OCI-M2 (cell line): ENCODE data around the gene RND2.
"Not testable (repeated sequence)": the region's sequence is repeated elsewhere in the genome, so short reads cannot be mapped to it uniquely, and the experiment has no call there.

Experiments
- DNase-seq: peaks from one replicate; lab custom pipeline; 2025; ENCODE audit not compliant: unreplicated experiment; lab: John Stamatoyannopoulos, UW

RND2 gene

GRCh38 chr17:43026595-43026994, 1.6 kb downstream of the RND2 start:
- no peak for DNase-seq

- no peak for DNase-seq
These were observed 2.3 kb downstream of the RND2 start for GRCh38 chr17:43027091-43028032.

DNA sequence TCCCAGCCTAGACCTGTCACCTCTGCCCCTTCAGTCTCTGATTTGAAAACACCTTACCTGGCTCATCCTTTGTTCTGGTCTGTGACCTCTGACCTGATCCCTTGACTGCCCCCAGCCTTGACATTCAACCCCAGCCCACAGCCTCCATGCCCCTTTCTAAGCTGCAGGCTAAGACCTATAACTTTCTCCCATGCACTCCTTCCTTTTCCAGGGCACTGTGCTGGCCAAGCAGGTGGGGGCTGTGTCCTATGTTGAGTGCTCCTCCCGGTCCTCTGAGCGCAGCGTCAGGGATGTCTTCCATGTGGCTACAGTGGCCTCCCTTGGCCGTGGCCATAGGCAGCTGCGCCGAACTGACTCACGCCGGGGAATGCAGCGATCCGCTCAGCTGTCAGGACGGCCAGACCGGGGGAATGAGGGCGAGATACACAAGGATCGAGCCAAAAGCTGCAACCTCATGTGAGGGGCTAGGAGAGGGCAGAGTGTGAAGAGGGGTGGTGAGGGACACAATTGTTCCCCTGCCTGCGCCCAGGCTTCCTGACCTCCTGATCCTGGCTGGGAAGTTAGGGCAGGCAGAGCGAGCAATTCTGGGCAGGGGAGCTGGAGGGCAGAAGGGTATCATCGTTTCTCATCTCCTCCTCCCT, 3.3 kb downstream of the RND2 start:
- no peak for DNase-seq

- no peak for DNase-seq
These were observed 5.2 kb downstream of the RND2 start for GRCh38 chr17:43030137-43030767.

DNA sequence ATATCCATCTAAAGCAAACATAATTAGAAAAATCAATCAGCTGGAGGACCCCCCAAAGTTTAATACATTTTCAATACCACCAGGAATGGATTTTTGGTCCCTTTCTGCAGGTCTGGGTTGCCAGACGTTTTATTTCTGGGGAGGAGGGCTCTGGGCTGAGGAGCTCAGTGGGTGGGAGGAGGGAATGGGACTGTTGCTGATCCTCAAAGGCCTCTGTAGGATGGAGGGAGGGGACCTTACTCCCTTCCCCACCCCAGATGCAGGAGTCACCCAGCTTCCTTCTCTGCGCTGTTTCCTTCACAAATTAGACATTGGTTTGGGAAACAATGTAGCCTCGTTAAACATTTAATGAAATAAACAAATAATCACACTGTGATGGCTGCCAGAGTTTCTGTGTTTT, 6.6 kb downstream of the RND2 start:
- DNase-seq = no peak

DNA sequence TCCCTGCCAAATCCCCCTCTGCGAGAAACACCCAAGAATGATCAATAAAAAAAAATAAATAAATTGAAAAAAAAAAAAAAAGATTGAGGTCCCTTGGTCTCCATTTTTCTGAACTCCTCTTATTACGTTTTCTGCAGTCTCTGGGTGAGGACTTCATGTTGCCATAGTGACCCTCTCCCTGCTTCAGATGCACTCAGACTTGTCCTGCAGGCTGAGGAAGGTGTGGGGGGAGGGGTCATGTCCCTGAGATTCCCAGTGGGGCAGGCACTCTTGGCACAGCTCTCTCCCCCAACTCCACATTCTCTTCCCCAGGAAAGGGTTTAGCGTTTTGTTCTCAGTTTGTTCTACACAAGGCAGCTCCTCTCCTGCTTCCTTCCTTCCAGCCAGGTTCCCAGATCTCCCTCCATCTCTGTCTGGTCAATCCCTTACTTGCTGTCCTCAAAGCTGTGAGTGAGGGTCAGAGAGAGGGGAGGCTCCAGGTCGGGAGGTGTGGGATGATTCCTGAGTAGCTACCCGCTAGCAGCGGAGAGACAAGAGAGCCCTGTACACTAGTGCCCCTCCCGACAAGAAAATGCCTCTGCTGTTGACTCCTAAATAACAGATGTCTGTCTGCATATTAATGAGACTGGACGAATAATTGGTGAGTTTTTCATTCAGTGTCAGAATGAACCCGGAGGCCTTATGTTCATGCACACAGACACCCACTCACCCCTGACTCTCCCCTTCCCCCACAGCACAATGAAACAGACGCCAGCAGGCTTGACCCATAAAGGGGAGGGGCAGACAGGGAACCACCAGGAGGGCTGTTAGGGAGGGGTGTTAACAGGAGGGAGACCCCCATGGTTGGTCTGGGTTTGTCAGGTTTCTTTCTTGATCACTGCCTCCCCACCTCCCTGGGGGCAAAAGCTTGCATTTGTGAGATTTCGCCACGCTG, 9.2 kb downstream of the RND2 start:
- DNase-seq = no peak

DNA sequence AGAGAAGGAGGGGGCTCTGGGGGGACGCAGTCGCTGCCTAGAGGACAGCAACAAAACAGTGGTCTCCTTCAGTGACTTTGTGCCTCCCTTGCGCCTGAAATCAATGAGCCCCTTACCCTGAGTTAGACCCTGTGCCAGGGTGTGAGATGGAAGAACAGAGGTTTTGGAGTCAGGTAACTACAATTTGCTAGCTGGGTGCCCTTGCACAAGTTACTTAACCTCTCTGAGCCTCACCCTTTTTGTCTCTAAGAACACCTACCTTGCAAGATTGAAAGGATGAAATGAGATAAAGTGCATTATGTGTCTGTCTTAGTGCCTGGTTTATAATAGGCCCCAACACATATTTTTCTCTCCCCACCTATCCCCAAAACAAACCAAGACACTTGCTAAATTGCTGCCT, 9.9 kb downstream of the RND2 start:
- no peak for DNase-seq

DNA sequence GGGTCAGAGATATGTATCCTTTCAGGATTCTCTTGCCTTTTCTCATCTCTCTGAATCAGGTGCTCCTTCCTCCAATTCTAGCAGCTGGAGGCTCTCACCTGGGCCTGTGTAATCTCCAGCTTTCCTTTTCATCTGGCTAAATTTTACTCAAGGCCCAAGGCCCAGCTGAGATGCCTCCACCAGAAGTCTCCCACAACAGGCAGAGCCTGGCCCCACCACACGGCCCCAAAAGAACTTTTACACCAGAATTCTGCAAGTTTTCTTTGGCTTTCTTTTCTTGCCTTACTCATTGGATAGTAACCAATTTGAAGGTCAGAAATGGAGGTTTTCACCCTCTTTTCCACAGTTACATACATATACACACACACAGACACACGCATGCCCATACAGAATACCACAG, 14.6 kb downstream of the RND2 start:
- DNase-seq = no peak

DNA sequence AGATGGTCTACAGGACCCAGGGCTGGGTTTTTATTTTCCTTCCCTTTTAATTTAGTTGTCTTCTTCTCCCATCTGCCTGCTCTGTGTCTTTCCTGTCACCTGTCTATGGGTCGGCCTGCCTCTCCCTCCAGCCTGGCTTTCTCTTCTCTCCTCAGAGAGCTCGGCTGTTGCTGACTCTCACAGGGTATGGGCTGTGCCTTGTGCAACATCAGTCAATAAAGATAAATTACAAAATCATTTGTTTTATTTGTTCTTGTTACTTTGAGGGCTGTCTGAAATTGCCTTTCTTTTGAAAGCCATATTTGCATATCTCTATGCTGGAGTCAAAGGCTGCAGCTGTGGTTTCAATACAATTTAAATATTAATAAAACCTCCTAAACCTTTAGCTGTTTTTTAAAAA, 15.6 kb downstream of the RND2 start:
- no peak for DNase-seq

DNA sequence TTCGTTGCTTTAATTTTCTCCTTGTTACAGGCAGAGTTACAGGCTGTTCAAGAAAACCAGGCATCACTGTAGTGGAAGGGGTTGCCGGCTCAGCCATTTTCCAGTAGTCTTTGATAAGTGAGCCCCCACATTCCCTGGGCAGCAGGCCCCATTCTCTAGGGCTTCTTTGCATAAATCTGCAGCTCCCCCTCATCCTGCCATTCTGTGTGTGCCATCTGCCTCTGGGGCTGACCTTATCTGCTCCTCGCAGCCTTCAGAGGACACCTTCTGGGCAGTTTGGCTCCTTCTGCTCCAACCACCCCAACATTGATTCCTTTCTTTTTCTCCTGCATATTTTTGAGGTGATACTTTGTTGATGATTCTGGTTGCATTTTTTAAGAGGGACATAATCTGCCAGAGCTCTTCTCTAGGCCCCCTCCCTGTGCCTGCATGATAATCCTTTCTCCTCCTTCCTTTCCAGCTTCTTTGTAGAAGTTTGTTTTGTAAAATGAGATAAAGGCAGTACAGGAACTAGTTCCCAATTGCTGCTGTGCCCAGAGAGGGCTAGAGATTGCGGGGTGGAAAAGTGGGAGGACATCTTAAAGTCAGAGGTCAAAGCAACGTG, 17.1 kb downstream of the RND2 start:
- DNase-seq = no peak

DNA sequence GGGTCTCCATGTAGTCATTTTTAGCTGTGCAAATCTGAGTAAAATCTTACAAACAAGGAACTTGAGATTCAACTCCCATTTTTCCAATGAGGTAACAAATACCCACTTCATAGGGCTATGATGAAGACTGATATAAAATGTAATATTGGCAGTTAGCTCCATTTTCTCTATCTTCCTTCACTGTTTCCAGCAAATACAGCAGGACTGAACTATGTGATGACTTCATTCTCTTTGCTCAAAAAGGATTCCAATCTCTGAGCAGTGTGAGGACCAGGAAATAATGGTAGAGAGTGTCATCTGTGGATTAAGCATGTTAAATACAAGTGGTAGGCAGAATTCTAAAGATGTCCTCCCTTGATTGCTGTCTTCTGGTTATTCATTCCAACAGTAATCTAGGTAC, 18.3 kb downstream of the RND2 start:
- no peak for DNase-seq

DNA sequence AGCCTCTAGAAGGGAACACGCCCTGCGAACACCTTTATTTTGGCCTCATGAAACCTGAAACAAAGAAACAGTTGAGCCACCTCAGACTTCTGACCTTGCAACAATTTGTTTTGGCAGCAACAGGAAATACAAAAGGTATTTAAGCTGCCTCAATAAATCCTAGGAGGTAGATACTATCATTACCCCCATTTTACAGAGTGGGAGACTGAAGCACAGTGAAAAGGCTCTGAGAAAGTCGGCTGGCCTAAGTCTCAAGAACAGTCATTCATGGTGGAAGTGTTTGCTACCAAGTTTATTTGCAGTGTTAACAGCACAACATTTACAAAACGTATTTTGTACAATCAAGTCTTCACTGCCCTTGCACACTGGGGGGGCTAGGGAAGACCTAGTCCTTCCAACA, 19.0 kb downstream of the RND2 start:
- no peak for DNase-seq

GRCh38 chr17:43051969-43052368, 26.9 kb downstream of the RND2 start:
- no peak for DNase-seq

DNA sequence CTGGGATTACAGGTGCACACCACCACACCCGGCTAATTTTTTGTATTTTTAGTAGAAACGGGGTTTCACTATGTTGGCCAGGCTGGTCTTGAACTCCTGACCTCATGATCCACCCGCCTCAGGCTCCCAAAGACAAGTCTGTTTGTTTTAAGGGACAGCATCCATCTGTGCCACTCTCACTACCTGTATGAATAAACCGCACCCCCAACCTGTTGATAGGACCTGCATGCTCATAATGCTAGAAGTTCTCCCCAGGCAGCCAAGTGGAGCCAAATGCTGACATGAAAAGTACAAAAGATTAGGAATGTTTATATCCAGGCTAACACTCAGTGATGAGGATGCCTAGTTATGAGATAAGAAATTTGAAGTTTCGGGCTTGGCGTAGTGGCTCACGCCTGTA, 28.0 kb downstream of the RND2 start:
- not testable (repeated sequence) for DNase-seq

- no peak for DNase-seq
These were observed 31.0 kb downstream of the RND2 start for GRCh38 chr17:43056051-43056450.

GRCh38 chr17:43062984-43063638, 38.1 kb downstream of the RND2 start:
- no peak for DNase-seq

- no peak for DNase-seq
These were observed 43.7 kb downstream of the RND2 start for GRCh38 chr17:43068570-43069367.

DNA sequence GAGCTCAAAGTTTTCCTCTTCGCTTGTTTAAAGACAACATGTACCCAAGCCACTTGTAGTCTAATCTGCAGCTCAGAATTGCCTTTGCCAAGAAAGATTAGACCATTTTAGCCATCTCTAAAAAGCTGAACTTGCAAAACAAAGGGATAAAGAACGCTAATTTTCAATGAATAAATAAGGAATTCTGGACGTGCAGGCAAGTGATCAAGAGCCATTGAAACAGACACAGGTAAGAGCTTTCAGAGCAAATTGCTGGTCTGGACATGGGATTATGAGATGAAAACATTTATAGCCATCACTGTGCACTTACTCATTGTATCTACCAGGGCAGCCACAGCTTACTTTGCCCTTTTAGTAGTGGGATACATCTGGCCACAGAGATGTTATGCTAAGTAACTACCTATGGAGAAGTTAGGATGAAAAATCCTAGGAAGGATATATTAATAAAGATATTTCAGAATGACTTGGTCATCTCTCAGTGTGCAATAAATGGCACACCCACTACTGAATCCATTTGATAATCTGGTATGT, 44.4 kb downstream of the RND2 start:
- no peak for DNase-seq

DNA sequence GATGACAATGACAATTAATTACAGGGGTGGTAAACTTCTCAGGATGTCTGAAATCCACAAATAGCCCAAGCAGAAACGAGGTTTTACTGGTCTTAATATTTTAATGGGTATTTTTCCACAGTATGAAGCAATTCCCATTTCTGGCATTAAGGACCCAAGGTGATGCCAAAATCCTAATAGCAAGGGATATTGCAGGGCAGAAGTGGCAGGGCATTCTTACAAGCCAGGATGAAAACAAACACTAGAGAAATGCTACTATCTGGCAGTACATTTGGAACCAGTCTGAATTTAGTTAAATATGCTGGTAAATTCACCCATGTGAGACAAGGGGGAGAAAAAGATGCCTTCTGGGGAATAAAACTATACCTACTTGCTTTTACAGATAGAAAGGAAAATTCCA, 45.2 kb downstream of the RND2 start:
- DNase-seq = no peak
